GM19438 (cell line): ENCODE data around the gene MTHFD2.
"Not testable (repeated sequence)": the region's sequence is repeated elsewhere in the genome, so short reads cannot be mapped to it uniquely, and the experiment has no call there.

Experiments used
- ATAC-seq: cut with Tn5 transposase; IDR thresholded peaks from one replicate; pipeline ENCODE4 v1.9.1; 2021; ENCODE audit warnings: low read depth; ENCODE audit not compliant: unreplicated experiment

The MTHFD2 gene

DNA sequence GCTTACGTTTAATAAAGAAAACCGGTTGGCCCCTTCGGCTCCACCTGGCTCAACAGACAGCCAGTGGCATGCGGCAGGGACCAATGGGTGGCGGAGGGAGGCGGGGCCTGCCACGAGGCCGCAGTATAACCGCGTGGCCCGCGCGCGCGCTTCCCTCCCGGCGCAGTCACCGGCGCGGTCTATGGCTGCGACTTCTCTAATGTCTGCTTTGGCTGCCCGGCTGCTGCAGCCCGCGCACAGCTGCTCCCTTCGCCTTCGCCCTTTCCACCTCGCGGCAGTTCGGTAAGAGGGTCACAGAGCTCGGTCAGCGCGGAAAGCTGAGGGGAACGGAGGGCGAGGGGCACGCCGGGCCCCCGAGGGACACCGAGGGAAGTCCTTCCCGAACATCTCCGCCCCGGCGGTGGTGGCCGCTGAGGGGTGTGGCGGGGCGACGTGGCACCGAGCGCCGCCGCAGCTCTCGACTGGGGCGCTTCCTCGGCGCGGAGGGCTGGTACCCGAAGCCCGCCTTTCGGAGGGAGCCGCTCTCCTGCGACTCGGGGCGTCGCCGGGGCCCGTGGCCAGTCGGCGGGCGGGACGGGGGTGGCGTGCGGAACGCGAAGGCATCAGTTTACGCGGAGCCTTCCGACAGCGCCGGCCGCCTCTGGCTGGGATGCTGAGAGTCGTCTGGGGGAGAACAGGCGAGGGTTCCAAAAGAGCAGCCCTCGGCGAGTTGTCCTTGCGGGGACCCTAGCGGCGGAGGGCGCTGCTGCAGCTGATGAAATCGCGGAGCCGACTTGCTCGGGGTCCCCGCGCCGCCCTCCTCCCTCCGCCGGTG lies at the start of gene MTHFD2:
MTHFD2 (plus strand) TSS at position 155 of the 814 bp plus-strand sequence; CDS start at position 182, 27 bp downstream.
- ATAC-seq = peak; percentile 84

DNA sequence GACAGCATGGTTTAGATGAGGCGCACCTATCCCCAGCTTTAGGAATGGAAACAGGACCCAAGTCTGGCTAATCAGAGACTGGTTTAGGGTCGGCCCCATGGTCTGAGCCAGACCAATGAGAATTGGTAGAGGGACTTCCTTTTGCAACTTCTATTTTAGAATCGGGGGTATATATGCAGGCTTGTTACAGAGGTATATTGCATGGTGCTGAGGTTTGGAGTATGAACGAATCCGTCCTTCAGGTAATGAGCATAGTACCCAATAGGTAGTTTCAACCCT lies 49.2 kb upstream of the MTHFD2 start:
- no peak for ATAC-seq

DNA sequence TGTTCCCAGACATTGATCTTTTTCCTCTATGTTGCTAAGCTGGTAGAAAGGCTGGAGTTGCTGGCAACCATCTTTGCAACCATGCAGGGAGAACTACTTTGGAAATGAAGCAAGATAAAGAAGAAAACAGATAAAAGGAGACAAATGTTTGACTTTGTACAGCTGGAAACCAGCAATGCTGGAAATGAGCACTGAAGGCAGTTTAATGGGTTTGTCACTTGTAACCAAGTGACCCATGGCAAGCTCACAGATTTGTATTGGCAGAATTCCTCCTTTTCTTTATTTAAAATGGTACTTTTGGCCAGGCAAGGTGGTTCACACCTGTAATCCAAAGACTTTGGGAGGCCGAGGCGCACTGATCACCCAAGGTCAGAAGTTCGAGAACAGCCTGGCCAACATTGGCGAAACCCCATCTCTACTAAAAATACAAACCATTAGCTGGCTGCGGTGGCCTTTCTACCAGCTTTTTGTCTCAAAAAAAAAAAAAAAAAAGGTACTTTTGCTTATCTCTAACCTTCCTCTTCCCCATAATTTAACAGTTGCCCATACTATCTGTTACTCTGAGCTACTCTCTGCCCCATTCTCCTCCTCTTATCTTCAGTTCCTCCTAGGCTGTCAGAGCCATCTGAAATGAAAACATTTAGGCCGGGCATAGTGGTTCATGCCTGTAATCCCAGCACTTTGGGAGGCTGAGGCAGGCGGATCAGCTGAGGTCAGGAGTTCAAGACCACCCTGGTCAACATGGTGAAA lies 48.7 kb upstream of the MTHFD2 start:
- ATAC-seq = no peak

DNA sequence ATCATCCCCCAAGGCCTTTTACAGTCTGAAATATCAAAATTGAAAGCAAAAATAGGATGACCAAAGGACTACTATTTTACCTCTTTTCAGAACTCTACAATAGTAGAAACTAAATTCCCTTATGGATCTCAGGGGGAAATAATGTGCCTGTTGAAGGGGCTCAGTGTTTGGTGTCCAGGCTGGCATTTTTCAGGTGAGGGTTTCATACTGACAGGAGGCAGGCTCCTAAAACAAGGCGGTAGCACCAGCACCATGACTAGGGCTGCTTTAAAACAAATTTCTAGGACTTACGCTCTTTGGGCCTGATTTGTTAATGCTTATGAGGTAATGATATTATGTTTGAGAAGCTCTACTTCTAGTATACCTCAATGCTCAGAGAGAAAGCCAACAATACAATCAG lies 45.5 kb upstream of the MTHFD2 start:
- no peak for ATAC-seq

DNA sequence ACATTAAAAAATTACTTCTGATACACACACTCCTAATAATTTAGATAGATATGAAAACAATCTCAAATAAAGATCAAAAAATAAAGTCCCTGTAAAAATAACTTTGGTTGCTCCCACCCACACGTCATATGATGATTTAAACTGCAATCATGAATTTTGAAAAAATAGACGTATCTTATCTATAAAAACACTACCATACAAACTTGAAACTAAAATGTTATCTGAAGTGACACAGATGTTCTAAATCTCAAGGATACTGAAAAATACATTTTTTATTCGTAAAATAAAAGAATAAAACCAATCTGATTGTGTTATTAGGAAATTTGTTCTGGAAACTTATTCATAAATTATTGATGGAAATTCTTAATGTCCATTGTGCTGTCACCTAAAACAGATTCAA lies 42.6 kb upstream of the MTHFD2 start:
- no peak for ATAC-seq

DNA sequence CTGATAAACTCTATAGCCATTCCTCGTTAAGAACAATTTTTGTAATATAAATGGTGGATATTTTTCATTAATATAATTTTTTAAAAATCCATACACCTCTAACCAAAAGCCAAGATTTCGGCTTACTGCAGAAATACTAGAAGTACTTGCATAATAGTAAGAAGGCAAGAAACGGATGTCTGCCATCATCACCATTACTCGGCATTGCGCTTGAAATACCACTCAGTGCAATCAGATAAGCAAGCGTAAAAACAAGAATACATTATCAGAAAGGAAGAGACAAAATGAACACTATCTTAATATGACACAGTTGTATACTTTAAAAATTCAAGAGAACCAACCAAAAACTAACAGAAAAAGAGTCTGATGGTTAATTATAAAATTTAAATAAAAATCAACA lies 35.5 kb upstream of the MTHFD2 start:
- no peak for ATAC-seq

DNA sequence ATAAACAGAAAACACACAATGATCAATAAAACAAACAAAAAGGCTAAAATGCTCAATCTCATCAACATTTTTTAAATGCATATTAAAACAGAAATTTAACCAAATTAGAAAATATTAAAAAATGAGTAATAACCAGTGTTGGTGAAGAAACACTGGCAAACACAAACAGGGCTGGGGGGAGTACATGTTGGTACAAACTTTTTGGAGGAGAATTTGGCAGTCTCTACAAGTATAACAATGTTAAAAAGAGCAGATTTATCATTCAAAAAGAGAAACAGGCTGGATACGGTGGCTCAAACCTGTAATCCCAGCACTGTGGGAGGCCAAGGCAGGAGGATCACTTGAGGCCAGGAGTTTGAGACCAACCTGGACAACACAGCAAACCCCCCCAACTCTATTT lies 33.7 kb upstream of the MTHFD2 start:
- ATAC-seq = no peak

DNA sequence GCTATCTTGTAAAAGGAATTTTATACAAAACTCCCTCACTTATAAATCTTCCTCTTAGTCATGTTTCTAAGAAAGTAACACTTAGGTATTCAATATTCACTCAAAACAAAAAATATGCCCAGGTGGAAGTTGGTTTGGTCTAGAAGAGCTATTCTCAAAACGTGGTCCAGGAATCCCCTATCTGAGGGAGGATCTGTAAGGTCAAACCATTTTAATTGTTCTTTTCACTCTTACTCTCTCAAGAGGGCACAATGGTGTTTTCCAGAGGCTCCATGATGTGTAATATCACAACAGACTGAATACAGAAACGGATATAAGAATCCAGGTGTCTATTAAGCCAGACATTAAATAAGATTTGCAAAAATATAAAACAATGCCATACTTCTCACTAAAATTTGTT lies 29.7 kb upstream of the MTHFD2 start:
- ATAC-seq = no peak

DNA sequence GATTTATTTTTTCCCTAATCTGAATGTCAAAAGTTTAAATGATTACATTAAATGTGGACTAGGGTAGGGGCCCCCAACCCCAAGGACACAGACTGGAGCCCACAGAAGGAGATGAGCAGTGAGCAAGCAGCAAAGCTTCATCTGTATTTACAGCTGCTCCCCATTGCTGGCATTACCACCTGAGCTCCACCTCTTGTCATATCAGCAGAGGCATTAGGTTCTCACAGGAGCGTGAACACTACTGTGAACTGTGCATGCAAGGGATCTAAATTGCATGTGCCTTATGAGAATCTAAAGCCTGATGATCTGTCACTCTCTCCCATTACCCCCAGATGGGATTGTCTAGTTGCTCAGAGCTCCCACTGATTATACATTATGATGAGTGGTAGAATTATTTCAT lies 23.5 kb upstream of the MTHFD2 start:
- no peak for ATAC-seq

DNA sequence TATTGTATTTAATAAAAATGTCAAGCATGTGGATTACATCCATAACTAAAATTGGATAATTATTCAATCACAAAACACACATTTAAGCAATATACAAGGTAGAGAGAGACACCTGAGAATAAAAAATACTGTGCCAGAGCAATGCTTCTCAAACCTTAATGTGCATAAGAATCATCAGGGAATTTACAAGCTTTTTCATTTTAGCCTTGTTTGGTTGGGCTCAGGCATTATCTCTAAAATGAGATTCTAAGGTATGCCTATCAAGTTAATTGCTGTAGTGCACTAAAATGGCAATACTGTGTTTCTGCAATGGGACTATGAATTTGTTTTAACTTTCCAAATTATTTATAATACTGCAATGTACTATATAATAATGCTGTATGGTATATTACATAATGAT lies 20.7 kb upstream of the MTHFD2 start:
- ATAC-seq = no peak

DNA sequence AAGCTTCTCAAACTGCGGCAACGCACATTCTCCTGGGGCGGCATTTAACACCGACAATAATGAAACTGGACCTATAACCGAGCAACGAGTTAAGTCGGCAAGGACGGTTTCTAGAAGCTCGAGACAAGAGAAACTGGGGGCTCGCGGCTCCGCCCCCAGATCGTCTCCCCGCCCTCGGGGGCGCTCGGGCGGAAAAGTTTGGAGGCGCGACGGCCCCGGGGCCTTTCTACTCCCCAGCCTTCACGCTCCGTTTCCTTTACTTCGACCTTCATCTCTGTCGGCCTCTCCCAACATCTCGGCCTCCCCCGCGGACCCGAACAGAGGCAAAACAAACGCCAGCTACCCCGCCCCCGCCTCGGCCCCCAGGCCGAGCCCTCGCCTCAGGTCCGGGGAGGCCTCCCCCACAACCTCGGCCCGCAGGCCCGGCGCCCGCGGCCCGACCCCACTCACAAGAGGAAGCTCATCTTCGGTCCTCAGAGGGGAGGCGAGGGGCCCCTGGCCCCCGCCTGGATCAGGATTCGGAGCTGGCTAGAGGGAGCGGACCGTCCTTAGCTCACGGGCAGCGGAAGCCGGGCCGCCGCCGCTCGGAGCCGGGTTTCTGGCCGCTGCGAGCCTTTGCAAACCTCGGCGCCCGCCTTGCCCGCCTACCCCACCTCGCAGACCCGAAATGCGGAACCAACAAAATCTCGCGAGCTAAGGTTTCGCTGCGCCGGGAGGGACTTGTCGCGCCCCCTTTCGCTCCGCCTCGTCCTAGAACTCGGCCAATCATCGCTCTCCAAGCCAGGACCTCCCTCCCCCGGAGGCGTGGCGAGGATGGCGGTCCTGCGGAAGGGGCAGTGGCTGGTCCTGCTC lies 20.0 kb upstream of the MTHFD2 start, which contains the start of gene MOB1A:
MOB1A (minus strand) TSS at position 669 of the 852 bp plus-strand sequence; CDS start at position 464, 205 bp downstream.
- peak; percentile 79 for ATAC-seq

DNA sequence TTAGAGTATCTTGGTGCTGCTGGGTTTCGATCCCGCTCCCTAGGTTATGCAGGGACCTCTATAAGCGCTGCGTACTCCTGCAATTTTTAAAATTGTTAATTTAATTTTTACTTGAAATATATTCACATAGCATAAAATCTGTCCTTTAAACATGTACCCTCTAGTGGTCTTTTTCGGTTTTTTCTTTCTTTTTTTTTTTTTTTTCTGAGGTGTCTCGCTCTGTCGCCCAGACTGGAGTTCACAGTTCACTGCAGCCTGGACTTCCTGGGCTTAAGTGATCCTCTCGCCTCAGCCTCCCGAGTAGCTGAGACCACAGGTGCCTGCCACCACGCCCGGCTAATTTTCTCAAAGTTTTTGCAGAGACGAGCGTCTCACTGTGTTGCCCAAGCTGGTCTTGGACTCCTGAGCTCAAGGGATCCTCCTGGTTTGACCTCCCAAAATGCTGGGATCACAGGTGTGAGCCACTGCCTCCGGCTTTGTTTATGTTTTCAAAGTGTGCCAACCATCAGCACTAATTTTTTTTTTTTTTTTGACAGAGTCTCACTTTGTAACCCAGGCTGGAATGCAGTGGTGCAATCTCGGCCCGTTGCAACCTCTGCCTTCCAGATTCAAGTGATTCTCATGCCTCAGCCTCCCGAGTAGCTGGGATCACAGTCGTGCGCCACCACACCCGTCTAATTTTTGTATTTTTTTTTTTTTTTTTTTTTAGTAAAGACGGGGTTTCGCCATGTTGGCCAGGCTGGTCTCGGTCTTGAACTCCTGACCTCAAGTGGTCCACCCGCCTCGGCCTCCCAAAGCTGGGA lies 19.2 kb upstream of the MTHFD2 start:
- peak; percentile 25 for ATAC-seq

DNA sequence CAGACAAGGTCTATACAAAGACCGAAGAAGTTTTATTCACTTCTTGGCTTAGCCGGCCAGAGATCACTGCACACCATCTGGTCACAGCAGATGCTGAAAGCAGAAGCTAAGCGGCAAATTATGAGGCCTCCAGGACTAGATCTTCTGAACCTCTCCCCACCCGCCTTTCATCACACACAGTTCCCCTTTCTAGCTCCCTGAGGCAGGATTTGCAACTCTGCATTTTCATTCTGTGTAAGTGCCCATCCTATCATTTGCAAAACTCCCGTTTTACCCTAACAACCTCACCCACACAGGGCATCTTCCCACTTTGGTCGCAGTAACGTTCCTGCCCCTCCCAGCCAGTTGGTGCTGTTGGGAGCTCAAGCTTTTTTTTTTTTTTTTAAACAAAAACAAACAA lies 16.7 kb upstream of the MTHFD2 start:
- no peak for ATAC-seq

DNA sequence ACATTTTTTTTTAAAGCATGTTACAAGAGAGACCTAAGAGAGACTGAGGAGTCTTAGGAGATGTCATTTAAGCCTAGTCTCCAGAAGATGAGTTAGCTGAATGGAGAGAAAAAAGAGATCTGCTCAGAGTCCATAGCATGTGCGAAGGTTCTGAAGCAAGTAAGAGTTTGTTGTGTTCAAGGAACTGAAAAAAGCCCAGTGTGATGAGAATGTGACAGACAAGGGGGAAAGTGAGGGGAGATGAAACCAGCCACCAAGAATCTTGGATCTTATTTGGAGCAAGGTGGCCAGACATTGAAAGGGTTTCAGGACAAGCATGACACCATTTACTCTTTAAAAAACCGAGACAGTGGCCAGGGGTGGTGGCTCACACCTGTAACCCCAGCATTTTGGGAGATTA lies 14.5 kb upstream of the MTHFD2 start:
- no peak for ATAC-seq

DNA sequence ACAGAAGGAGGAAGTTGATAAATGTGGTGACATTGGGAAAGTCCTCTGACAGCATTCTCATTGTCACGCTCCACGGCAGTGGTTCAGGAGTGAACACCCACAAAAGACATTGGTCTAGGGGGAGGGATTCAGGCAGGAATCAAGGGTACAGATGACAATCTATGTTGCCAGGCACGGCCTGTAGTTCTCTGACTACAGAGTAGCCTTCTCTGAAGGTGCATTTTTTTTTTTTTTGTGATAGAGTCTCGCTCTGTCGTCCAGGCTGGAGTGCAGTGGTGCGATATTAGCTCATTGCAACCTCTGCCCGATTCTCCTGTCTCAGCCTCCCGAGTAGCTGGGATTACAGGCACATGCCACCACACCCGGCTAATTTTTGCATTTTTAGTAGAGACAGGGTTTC lies 12.4 kb upstream of the MTHFD2 start:
- peak; percentile 53 for ATAC-seq

DNA sequence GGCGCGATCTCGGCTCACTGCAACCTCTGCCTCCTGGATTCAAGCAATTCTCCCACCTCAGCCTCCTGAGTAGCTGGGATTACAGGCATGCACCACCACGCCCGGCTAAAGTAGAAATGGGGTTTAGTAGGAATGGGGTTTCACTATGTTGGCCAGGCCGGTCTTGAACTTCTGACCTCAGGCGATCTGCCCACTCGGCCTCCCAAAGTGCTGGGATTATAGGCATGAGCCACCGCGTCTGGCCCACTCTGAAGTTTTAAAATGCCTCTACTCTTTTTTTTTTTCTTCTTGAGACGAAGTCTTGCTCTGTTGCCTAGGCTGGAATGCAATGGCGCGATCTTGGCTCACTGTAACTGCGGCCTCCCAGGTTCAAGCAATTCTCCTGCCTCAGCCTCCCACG lies 11.7 kb upstream of the MTHFD2 start:
- not testable (repeated sequence) for ATAC-seq

DNA sequence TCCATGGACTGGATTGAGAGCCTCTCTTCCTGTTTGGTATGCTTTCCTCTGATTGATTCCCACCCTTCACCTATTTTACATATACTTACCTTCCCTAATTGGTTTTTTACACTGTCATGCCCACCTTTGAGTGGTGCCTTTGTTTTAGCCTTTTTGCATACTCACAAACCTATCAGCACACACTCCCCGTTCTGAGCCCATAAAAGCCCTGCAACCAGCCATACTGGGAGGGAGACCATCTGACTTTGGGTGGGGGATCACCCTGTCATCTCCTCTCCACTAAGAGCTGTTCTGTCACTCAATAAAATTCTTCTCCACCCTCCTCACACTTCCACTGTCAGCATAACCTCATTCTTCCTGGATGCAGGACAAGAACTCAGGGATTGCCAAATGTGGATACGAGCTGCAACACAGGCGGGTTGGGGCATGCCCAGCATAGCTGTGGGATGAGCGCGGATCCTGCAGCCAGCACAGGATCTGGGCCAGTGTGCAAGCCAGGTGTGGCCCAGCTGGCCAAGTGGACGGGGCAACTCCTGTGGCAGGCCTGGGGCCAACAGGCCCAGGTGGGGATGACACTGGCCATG lies 10.3 kb upstream of the MTHFD2 start:
- no peak for ATAC-seq

DNA sequence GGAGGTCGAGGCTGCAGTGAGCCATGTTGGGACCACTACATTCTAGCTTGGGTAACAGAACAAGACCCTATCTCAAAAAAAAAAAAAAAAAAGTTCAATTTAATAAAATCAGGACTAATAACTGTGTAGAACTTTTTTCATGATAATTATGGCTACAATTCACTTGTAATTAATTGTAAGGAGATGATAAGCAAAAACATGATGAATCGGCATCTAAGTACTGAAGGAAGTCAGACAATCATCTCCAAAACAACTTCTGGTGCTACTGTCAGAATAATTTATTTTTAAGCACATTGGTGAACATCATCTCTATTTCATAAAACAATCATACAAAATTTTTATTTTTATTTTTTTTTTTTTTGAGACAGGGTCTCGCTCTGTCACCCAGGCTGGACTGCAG lies 9.7 kb upstream of the MTHFD2 start:
- ATAC-seq = no peak

DNA sequence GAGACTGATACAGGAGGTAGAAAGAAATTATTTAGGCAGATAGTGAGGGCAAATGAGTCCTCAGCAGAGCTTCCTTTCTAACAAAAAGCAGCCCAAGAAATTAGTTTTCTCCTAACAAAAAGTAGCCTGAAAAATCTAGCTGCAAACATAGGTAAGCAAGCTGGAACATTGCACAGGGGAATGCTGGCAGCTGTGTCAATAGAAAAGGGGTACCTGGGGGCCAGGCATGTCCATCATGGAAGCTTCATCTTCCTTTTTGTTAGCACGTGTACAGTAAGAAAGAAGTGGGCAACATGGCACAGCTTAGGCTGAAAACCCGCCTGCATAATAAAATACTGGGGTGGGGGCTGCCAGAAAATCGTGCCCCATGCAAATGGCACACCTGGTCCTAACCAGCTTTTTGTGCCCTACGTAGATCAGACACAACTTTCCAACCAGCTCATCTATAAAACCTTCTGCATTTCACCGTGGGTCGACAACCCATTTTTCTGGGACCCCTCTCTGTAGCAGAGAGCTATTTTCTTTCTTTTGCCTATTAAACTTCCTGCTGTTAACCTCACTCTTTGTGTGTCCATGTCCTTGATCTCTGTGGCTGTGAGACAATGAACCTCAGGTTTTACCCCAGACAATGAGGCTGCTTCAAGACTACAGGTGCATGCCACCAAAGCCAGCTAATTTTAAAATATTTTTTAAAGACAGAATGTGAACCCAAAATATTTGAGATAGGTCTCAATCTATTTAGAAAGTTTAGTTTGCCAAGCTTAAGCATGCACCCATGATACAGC lies 6.6 kb upstream of the MTHFD2 start:
- ATAC-seq = no peak
